ENCODE results near the gene HOXC9.
"Not testable (repeated sequence)": the region's sequence is repeated elsewhere in the genome, so short reads cannot be mapped to it uniquely, and the experiment has no call there.

Gene HOXC9

DNA sequence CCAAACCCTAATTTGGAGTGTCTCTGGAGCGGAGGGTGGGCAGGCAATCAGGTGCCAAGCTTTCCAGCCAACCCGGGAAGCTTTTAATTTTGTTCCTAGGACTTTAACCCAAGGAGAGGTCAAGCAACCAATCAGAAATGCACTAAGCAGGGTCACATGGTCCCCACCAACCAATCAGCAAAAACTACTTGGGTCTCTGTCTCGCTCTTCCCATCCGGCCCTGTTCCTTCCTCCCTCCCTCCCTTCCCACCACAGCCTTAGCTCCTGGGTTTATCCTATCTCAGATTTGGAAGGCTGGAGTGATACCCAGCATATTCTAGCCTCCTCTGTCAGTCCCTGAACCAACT is 40.2 kb downstream of the HOXC9 start:
- DNase-seq (ENCODE audit: low spot score), result no peak

DNA sequence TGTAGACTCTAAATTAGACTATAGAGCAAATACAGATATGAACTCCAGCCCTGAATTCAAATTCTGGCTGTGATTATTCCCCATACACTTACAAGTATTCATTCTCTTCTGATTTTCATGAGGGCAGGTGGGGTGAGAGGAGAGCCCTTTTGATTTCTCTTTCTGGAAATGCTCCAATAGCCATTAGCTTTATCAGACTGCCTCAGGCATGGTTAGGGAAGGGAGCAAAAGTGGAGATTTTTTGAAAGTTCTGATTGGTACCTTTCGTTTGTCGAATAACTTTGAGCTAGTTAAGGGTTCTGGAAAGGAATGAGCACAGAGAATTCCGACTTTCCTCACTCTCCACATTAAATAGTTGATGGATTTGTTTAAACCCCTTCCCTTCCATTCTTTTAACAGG is 40.7 kb downstream of the HOXC9 start:
- no peak for DNase-seq (ENCODE audit: low spot score)

DNA sequence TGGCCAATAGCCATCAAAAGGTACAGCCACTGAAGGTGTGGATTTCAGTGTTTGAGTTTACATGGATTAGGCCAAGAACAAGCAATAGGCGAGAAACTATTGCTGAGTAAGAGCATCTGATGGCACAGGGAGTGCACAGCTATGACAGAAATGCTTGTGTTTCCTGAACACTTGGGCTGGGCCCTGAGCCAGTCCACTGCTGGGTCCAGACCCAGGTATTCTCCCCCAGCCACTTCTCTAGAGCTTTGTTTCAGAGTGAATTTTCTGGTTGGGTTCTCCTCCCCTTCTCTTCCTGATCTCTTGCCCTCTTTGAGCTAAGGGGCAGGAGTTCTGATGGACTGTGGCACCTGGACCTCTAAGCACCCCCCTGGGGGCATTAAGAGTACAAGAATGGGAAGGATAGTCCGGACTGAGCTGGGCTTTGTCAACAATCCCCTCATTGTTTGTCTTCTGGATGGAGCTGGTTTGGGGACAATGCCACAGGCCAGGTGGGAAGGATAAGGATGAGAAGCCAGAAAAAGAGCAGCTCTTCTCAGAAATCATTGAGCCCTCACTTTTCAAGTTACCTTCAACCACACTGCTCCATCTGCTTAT is 41.2 kb downstream of the HOXC9 start:
- DNase-seq (ENCODE audit: low spot score), result no peak

DNA sequence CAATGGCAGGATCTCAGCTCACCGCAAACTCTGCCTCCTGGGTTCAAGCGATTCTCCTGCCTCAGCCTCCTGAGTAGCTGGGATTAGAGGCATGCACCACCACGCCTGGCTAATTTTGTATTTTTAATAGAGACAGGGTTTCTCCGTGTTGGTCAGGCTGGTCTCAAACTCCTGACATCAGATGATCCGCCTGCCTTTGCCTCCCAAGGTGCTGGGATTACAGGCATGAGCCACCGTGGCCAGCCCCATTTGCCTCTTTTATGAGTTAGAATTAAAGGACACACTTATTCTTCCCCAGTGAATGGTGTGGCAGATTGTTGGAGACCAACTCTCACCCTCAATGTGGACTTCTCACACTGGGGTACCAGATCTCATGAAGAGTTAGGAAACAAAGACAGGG is 42.1 kb downstream of the HOXC9 start:
- DNase-seq (ENCODE audit: low spot score), result not testable (repeated sequence)

DNA sequence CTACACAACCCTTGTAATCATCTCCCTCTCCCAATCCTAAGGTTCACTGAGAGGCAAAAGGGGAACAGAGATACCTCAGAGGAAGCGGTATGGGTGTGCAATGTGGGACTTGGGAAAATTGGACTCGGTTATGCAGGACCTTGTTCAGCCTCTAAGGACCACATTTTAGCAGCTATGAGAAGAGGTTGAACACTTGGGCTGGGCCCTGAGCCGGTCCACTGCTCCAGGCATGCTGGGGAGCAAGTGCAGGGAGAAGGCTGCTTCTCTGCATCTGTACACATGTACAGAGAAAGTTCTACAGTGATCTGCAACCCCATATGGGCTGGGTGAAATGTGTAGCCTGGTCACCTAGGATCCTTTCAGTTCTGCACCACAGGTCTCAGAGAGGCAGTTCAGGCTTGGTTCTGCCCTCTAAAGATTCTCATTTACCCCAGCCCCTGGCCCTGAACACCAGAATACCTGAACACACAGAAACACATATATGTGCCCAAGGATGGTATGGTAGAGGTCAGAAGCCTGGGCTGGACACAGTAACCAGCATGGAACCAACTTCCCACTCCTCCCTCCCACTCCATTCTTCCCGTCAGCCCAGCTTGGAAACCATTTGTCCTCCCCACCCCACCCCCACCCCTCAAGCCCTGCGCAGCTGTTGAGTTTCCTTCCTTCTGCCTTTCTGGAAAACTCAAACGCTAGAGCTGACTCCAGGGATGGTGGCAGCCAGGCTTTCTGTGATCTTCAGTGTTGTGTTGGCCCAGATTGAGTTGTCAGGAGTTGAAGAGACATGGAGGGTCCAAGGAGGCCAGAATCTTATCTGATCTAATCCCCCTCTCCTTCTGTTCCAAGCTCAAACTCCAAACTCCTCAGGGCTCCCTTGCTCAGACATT is 43.3 kb downstream of the HOXC9 start:
- DNase-seq (ENCODE audit: low spot score), result no peak

DNA sequence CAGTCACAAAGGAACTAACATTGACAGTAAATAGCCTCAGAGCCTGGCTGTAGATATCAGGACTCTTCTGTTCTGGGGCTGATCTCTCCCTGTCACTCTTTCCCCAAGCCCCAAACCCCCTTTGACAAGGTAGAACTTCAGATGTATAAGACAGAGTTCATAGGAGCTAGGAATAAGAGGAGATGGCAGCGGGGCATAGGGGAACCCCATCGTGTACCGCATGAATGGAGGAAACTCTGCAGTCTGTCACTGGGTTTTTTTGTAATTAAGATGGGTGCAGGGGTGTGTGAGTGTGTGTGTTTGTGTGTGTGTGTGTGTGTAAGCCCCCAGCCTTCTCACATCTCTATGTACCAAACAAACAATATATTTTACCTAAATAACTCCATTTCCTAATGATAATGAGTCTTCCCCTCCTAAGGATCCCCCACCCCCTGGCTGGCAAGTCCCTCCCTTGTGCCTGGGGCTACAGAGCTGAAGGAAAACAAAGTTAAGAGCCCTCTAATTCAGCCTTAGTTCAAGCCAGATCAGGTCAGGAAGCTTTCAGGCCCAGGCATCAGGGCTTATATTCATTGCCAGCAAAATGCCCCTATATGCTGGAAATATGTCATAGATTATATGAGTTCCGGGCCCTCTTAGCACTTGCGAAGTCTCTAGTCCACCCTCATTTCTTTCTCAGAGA is 44.6 kb downstream of the HOXC9 start:
- DNase-seq (ENCODE audit: low spot score), result no peak

DNA sequence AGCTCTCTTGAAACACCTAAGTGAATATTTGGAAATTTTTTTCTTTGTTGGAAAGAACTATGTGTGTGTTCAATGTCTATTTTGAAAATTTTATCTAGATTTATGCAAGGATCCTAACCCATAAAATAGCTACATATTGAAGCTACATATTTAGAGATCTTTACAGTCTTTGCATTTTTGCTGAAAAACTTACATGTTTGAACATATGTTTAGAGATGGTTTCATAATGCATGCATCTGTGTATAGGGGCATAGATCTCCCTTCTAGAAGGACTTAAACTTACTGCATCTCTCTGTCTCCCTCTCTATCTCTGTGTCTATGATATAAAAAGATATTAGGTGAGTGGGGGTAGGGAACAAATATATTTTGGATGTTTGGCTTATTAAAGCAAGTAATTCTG is 45.4 kb downstream of the HOXC9 start:
- no peak for DNase-seq (ENCODE audit: low spot score)

DNA sequence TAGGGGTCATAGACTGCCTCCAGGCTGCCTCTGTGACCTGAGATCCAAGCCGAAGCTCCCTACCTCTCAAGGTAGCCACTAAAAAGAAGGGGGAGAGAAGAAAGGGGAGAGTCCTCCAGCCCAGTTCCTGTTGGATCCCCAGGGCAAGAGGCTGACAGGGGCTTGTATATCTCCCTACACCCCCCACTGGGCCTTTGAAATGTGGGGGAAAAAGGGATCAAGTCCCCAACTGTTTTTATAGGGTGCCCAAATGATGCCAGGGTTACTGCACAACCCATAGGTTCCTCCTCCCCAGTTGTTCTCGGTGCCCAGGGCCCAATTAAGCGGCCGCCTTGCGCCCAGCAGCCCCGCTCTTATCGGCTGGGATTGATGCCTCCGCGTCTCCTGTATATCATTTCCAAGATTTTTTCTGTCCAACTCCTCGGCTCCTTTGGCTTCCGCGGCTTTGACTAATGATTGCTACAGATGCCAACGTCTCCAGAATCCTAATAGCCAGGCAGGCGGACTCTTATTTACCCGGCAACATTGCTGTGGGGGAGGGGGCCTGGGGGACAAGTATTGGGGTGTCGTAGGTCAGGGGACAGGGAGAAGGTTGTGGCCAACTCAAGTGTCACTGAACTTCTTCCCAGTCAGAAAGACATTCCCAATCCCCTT is 46.0 kb downstream of the HOXC9 start:
- no peak for DNase-seq (ENCODE audit: low spot score)

DNA sequence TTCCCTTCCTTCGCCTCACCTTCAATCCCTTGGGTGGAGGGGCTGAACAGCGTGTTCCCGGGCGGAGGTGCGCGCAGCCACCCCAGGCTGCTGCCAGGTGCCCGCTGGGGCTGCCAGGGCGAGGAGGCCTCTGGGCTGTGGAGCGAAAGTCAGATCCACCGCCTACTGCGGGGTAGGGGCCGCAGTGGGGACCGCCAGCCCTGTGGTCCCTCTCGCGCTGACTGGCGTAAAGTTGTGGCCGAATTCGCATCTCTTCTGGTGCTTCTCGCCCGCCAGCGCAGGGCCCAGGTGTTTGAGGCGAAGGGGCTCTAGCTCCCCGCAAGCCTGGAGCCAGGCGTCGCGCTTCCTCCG is 46.8 kb downstream of the HOXC9 start:
- no peak for DNase-seq (ENCODE audit: low spot score)

DNA sequence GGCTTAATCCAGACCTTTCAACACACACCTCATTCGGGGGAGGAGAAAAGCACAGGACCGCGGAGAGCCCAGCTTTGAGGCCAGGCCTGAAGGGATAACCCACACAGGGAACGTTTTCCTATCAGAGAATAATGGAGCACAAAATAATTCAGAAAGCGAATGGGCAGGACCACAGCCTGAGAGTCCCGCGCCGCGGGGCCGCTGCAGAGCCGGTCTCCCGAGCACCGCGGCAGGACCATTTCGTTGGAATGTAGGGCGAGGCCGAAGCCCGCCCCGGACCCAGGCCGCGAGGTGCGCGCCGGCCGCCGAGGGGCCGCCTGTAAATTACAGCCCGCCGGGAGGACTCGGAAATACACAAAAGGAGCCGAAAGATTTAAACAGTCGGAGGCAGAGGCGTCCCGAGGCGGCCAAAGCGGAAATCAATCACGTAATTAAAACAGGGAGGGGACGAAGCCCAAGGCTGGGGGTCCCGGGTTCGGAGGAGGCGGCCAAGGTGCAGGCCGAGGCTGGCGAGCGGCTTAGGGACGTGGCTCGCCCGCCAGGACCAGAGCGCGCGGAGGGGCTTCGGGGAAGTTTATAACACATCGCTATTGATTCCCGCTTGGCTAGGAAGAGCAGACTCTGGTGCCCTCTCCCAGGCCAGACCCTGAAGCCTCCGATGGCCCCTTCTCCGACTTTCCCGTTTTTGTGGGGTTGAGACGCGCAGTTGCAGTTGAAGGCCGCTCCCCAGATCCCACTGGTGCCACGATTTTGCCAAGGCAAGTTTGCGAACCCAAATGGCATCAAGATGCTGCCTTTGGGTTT is 47.4 kb downstream of the HOXC9 start:
- DNase-seq (ENCODE audit: low spot score), result no peak

DNA sequence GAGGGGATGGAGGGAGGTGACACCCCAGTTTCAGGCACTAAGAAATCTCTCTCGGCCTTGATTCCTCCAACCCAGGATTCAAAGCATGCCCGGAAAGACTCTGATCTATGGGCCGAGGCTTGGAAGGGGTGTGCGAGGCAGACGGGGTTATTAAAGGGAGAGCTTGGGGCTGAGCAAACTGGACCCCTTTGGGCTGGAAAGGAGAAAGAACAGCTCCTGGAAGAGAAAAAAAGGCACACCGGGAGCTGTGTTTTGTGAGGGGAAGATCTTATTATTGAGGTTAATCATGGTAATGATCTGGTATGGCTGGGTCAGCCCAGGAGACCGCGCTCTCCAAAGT is 48.0 kb downstream of the HOXC9 start:
- DNase-seq (ENCODE audit: low spot score), result no peak

DNA sequence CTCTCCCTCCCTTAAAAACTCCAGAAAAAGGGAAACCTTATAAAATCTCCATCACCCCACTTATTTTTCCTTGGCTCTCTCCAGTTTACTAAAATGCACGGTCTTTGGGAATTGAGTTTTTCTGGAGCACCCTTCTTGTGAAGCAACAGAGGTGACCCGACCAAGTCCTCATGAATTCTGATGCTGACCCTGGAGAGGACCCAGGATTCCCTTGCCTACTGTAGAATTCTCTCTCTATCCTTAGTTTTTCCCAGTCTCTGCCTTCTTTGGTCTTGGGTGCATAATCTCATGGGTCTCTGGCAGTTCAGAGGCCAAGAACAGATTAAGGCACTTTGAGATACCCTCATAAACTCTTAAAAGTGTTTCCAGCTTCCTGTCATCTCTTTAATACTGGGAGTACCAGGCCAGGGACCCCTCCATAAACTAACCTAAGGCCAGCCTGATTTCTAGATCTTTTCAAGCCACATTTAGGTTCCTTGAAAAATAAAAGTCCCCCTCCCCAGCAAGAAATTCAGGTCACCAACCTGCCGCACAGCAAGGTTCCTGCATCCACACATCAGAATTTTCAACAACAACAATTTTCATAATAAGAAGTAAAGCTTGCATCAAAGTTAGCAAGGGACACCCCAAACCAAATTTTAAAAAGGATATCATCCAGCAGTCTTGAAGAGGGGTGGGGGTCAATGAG is 48.6 kb downstream of the HOXC9 start:
- DNase-seq (ENCODE audit: low spot score), result no peak

DNA sequence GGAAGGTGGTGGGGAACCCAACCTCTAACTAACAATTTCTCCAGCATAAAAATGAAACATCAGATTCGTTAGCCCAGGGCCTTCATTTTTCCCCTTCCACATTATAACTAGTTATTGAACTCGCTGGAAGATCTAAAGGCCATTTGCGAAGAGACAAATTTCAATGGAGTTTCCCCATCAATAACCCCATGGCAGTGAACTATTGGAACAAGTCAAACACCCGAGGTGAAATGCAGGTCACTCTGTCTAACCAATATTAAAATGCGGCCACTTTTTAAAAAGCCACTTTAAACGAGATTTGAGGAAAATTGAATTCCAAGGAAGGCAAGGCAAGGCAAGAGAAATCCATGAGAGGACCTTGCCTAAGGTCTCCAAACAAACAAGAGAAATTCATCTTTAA is 49.1 kb downstream of the HOXC9 start:
- no peak for DNase-seq (ENCODE audit: low spot score)

DNA sequence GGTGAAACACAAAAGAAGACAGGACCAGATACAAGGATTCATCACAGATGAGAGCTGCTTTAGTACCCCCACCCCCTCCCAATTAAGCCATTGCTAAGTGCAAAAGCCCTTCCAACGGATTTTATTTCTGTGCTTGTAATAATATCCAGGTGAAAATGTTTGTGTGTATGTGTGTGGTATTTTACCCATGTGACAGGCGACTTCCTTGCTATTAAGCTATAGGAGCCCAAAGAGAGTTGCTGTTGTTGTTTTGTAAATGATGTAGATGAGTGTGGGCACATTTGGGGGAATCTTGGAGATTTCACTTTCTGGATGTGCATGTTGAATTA is 50.5 kb downstream of the HOXC9 start:
- DNase-seq (ENCODE audit: low spot score), result no peak

DNA sequence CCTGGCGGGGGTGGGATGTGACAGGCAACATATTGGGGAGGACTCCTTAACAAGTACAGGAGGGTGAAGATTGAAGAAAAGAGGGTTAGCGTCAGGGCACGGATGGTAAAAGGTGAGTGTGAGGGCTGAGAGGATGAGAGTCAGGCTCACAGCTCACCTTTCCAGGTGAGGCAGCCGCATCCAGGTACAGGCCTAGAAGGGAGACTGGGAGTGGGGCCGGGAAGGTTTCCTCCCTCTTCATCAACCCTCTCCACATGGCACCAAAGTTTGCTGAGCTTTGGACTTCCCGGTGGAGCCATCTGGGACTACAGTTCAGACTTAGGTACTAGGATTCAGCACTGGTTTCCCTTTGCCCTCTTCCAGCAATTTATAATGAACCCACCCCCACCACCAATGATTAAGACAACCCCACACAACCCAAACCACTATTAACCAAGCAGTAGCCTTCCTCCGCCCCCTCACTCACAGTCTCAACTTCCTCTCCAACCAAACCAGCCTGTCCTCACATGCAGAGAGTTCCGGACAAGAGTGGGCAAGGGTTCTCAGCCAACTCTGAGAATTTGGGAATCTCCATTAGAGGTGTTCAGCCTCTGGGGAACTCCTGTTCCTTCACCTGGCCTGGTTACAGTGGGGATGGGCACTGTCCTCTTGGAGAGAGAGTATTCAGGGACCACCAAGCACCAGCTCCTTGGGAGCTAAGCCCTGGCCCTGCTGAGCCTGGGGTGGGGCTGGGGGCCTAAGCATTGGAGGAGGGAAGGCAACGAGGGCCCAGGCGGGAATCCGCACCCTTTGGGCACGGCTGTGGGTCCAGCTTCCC is 51.3 kb downstream of the HOXC9 start:
- no peak for DNase-seq (ENCODE audit: low spot score)

DNA sequence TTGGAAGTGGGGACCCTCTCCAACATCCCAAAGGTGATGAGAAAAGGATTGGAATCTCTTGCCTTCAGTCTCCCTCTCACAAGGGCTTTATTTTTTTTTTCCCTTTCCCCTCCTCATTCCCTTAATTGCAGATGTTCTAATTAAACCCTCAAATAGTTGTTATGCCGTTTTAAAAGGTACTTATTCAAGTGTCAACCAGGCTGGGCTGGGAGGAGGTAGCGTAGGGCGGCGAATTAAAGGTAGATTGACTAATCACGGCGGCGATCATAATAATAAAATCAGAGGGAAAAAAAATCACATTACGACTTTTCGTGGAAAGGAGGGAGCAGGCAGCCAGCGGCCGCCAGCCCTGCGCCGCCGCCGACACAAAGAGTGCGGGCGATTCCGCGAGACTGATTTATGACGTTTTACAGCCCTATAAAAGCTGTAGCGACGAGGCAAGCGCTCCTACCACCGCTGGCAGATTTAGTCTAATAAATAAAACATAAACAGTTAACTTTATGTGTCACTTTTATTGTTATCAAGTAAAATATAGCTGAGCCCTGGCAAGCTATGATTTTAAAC is 52.0 kb downstream of the HOXC9 start:
- DNase-seq (ENCODE audit: low spot score), result no peak

DNA sequence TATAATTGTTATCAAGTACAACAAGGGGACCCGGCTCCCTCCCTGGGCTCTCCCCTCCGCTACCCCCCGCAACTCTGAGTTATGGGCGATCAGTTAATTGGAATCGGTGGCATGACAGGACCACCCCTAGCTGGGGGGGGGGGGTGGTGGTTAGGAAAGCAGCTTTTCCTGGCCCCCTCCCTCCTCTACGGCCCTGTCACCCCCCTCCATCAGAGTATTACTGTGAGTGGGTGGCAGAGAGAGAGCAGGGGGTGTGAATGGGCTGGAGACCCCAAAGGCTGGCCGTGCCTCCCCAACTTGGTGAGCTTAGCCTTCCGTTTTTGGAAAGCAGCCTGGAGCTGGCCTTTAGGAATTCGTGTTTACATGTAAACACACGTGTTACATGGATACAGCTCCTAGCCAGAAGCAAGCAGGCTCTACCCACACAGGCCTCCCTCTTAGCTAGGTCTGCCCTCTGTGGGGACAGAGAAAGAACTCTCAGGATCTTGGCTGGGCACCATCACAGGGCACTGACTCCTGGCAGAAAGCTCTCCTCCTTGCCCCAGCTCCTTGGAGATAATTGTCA is 52.6 kb downstream of the HOXC9 start:
- DNase-seq (ENCODE audit: low spot score), result no peak
